NCI-H345 treated with DMSO at 0.1 percent for 48 hours (cell line): ENCODE data around the gene PLAU.
"Not testable (repeated sequence)": the region's sequence is repeated elsewhere in the genome, so short reads cannot be mapped to it uniquely, and the experiment has no call there.

Experiments used
- DNase-seq: peaks from one replicate; lab custom pipeline; 2025; ENCODE audit not compliant: unreplicated experiment; lab: John Stamatoyannopoulos, UW

PLAU gene

DNA sequence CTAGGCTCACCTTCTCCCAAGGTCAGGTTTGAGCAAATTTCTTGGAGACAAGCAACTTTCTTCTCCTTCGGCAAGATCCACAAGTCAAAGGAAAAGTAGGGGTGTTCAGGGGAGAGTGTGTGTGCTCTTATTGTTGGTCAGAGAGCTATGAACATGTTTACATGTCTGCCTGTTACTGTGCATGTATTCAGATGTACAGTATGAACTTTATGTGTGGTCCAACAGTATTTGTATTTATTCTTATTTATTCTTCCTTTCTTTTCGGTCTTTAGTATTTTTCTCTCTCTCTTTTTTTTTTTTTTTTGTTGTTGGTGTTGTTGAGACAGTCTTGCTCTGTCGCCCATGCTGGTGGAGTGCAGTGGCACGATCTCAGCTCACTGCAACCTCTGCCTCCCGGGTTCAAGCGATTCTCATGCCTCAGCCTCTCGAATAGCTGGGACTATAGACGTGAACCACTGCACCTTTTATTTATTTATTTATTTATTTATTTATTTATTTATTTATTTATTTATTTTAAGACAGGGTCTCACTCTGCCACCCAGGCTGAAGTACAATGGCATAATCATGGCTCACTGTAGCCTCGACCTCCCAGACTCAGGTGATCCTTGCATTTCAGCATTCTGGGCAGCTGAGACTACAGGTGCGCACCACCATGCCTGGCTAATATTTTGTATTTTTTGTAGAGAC, 38.2 kb downstream of the PLAU start:
- no peak for DNase-seq

DNA sequence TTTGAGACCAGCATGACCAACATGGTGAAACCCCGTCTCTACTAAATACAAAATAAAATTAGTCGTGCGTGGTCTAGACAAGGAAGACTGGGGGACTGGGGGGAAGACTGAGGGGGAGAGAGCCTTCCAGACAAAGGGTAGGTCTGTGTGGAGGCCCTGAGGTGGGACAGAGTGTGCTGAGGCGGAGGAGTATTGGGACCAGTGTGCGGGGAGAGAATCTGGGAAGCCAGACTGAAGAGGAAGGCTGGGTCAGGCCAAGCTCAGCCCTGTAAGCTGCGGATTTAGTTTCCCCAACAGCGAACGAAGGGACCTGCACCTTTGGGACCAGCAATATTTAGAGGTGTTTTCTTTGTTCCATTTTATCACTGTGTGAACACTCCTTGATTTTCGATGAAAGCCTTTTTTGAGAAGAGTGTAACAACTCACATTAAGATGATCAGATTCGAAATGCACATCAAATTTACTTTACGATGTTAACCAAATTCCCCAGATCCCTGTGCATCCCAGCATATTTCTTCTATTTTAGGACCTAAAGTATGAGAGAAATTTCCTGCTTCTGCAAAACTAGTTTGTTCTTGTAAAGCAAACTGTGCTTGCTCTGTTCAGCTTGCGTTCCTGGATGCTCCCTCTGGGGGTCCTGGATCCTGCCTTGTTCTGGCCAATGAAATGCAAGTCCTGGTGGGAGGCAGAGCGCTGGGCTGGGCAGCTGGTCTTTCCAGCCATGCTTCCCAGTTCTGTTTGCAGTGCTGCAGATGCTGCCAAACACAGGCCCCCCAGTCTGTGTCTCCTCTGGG, 39.4 kb downstream of the PLAU start:
- no peak for DNase-seq

DNA sequence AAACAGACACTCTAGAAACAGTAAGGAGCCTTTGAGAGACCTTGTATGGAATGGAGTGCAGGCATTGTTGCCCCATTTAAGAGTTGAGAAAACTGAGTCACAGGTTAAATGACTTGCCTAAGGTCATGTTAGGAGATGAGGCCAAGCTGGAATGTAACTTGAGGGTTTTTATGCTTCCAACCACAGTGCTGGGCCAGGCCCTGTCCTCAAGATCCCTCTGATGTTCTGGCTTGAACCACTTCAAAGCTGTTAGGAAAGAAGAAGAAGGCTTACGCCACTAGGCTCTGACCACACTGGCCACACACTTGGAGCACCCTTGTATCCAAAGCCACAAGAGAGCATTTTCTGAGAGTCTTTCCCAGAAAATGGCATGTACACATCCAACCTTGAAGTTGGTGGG, 42.7 kb downstream of the PLAU start:
- no peak for DNase-seq

DNA sequence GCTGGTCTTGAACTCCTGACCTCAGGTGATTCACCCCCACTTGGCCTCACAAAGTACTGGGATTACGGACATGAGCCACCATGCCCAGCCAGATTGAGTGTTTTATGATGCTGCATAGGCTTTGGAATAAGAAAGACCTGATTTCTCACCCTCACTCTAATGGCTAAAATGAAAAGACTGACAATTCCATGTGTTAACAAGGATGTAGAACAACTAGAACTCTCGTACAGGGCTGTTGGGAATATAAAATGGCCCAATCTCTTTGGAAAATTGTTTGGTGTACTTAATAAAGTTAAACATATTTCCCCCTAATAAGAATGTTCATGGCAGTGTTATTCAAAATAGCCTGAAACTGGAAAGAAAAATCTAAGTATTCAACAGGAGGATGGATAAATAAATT, 43.8 kb downstream of the PLAU start:
- DNase-seq: no peak

DNA sequence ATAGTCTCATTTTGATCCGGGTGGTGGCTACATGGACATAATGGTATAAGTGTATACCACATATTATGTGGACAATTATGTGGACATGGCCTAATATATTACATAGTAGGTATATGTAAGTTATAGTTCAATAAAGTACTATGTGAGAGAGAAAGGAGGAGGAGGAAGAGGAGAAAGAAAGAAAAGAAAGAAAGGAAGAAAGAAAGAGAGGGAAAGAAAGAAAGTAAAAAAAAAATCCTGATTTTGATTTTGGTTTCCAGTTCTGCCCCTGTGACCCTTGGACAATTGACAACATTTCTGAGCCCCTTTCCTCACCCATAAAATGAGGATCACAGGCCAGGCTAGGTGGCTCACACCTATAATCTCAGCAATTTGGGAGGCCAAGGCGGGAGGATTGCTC, 44.8 kb downstream of the PLAU start:
- no peak for DNase-seq

DNA sequence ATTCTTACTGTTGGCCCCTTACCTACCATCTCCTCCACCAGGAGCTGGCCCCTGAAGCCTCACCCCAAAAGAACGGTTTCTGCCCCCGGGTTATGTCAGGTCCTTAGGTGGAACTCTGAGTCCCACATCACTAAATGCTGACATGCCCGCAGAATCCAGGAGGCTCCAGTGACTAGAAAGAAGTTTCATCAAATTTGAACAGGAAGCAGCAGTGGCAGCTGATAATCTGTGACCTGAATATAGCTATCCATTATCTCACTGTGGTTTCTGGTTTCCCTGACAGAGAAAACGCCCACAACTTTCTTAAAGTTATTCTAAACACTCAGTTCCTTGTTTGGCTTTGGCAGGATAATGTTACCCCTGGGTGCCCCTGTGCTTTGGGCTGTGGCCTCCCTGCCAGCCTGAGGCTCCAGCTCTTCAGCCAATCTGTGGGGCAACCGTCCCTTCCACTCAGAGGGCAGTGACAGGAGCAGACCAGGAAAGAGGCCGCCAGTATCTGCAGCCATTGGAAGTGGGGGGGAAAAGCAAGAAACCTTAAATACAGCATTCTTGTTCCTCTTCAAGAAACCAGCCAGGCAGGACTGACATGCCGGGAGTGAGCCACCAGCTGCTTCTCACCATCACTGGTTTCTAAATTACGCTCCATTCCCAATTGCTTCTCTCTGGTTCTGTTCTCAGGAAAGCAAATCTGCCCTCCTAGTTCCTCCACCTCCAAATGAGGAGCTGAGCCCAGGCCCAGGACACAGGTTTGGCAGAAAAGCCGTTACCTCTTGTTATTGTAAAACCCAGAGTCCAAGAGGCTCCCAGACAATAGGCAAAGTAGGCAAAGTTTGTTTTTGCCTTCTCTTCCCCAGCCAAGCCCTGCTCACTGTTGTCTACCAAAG, 45.8 kb downstream of the PLAU start:
- DNase-seq: no peak

DNA sequence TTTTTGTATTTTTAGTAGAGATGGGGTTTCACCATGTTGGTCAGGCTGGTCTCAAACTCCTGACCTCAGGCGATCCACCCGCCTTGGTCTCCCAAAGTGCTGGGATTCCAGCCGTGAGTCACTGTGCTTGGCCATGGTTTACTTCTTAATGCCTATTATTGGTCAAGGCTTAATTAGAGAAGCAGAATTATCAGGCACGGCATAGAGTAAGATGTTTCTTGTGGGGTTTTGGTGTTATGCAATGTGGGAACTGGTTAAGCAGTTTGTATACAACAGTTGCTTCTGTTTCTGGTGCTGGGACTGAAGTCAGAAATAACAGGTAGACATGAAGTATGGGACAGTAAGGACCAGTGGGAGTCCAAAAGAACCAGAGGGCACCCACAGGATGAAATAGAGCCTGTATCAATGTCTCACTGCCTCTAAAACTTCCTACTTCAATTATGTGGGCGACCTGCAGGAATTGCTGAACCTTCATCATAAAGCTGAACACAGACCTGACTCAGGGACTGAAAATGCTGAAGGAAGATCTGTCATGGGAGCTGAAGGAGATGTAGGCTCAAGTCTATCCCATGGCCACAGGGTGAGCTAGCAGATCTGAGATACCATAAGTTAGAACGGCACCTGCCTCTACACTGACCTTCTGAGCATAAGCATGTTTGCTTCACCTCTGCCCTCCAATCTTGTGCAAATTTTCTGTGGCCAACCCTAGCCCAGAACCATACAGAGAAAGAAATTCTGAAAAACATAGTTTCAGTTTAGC, 48.7 kb downstream of the PLAU start:
- DNase-seq: no peak

DNA sequence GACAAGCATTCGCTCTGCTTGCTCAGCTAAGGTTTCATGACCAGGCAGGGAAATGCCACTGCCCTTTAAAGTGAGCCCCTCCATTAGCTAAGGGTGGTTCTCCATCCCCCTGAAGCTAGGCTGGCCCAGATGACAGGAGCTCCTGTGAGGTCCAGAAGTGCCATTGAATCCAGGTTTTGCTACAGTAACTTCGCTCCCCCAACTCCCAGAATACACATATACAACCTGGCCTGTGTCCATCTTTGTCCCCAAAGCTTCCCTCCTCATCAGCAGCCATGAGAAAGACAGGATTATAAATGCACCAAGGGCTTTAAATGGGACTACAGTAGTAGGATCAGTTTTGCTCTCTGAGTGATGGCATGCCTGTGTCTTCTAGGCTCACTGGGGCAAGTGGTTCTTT, 51.5 kb downstream of the PLAU start:
- no peak for DNase-seq

DNA sequence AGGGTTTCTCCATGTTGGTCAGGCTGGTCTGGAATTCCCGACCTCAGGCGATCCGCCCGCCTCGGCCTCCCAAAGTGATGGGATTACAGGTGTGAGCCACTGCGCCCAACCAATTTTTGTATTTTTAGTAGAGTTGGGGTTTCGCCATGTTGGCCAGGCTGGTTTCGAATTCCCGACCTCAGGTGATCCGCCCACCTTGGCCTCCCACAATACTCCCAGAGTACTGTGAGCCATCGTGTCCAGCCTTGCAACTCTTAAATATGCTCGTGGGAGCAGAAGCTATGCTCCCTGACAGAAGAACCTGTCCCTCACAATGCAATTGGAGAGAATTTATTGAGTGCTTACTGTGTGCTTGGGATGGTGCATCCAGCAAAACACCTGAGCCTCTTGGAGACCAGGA, 52.6 kb downstream of the PLAU start:
- not testable (repeated sequence) for DNase-seq

DNA sequence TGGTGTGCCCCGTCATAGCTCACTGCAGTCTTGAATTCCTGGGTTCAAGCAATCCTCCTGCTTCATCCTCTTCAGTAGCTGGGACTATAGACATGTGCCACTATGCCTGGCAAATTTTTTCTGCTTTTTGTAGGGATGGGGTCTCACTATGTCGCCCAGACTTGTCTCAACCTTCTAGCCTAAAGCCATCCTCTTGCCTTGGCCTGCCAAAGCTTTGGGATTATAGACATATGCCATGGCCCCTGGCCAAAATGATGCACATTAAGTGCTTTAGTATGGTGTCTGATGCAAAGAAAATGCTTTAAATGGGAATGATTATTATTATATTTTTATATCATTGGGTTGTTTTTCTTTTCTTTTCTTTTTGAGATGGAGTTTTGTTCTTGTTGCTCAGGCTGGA, 53.8 kb downstream of the PLAU start:
- DNase-seq: no peak

DNA sequence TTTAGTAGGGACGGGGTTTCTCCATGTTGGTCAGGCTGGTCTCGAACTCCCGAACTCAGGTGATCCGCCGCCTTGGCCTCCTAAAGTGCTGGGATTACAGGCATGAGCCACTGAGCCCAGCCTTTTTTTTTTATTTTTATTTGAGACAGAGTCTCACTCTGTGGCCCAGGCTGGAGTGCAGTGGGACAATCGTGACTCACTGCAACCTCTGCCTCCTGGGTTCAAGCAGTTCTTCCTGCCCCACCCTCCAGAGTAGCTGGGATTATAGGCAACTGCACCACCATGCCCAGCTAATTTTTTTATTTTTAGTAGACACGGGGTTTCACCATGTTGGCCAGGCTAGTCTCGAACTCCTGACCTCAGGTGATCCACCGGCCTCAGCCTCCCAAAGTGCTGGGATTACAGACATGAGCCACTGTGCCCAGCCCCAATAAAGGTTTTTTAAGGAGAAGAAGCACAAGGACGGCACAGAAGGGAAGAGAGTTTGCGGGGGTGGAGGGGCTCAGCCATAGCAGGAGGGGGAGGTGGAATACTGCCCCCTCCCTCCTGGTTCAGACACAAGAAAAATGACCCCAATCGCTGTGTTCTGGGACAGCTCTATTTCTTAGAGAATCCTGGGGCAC, 54.4 kb downstream of the PLAU start:
- DNase-seq: not testable (repeated sequence)

DNA sequence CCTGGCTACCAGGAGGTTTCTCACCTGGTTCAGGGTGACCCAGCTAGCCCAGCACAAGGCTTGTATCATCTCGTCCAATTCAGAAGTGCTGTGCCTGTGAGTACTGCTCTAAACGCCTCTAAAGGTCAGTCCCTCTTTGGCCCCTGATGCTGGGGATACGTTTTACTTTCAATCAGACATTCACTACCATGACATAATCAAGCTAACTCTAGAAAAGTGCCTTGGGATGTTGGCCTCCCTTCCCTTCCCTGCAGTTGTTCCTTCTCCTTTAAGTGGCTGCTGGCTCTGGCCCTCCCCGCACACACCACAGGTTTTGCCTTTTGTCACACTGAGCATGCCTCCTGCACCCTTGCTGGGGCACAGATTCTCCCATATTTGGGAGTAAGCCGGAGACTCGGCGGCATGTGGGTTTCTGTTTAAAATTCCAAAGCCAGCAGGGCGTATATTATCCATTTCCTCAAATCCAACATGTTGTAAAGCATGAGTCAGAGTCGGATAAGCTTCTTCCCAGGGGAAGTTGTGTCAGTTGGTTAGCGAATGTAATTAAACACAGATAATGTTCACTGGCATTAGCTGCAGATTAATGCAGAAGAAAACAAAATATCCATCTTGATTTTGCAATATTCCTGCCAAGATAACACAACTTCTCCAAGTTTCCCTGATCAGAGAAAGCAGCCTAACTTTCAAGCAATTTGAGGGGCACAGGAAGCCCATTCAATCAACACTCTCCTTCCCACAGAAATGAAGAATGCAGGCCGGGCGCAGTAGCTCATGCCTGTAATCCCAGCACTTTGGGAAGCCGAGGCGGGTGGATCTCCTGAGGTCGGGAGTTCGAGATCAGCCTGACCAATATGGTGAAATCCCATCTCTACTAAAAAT, 55.2 kb downstream of the PLAU start:
- DNase-seq: no peak

DNA sequence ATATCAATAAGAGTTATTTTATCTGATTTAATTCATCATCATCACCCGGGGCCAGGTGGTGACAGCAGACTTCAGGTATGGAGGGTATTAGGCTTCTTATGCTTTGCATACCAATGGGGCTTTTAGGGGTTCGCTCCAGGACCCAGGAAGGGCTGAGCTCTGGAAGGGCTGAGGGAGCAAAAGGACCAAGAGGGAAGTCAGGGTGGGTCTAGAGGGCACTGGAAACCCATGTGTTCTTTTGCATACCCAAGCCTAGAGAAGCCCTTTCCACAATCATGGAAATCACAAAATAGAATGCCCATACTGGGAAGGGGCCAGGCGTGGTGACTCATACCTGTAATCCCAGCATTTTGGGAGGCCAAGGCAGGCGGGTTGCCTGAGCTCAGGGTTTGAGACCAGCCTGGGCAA, 56.1 kb downstream of the PLAU start:
- DNase-seq: no peak
